H9 (cell line): ENCODE measurements around the gene TRIM54. TPM values are rescaled to one million over a fixed set of nuclear protein-coding genes. Genes with fewer than 3 reads are reported as not detected.

Experiments
- DNase-seq: peaks from one replicate; pipeline ENCODE4 v3.0.0-alpha.2; 2017
- H2AFZ ChIP-seq: one replicate; pipeline ENCODE4 v1.6.1; 2013; ENCODE audit warnings: mild to moderate bottlenecking, low read length, control low read depth, moderate library complexity
- H2AK5ac ChIP-seq: 2 replicates; pipeline ENCODE4 v1.6.1; 2013; ENCODE audit warnings: low read length, control low read depth, mixed read lengths; ENCODE audit not compliant: insufficient read length
- H2BK120ac ChIP-seq: one replicate; pipeline ENCODE4 v1.6.1; 2013; ENCODE audit warnings: low read depth, mild to moderate bottlenecking, low read length, control low read depth, inconsistent platforms; ENCODE audit not compliant: poor library complexity, severe bottlenecking
- H2BK12ac ChIP-seq: 2 replicates; pipeline ENCODE4 v1.6.1; 2013; ENCODE audit warnings: low read length, control low read depth, mixed read lengths, low read depth; ENCODE audit not compliant: insufficient read length
- H2BK15ac ChIP-seq: 2 replicates; pipeline ENCODE4 v1.6.1; 2013; ENCODE audit warnings: low read depth, low read length, control low read depth
- H2BK20ac ChIP-seq: one replicate; pipeline ENCODE4 v1.6.1; 2013; ENCODE audit warnings: low read depth, mild to moderate bottlenecking, low read length, control low read depth, inconsistent platforms; ENCODE audit not compliant: poor library complexity, severe bottlenecking
- H2BK5ac ChIP-seq: 2 replicates; pipeline ENCODE4 v1.6.1; 2013; ENCODE audit warnings: low read length, control low read depth, mixed read lengths; ENCODE audit not compliant: insufficient read length
- H3K14ac ChIP-seq: 2 replicates; pipeline ENCODE4 v1.6.1; 2013; ENCODE audit warnings: low read length, control low read depth; ENCODE audit not compliant: insufficient read depth
- H3K18ac ChIP-seq: 2 replicates; pipeline ENCODE4 v1.6.1; 2013; ENCODE audit warnings: low read depth, mild to moderate bottlenecking, mixed read lengths, low read length, control low read depth; ENCODE audit not compliant: insufficient read length
- H3K23ac ChIP-seq: 2 replicates; pipeline ENCODE4 v1.6.1; 2013; ENCODE audit warnings: low read length, control low read depth, mixed read lengths, low read depth; ENCODE audit not compliant: insufficient read length
- H3K23me2 ChIP-seq: 2 replicates; pipeline ENCODE4 v1.6.1; 2013; ENCODE audit warnings: low read depth, mild to moderate bottlenecking, mixed read lengths, low read length, control low read depth; ENCODE audit not compliant: insufficient read length, poor library complexity, severe bottlenecking
- H3K27ac ChIP-seq: 2 replicates; pipeline ENCODE4 v1.5.1; 2013; ENCODE audit warnings: low read length, control low read depth, mixed read lengths, low read depth; ENCODE audit not compliant: insufficient read length
- H3K27me3 ChIP-seq: 2 replicates; pipeline ENCODE4 v1.6.1; 2013; ENCODE audit warnings: low read length, control low read depth, inconsistent platforms; ENCODE audit not compliant: insufficient read depth
- H3K4ac ChIP-seq: 2 replicates; pipeline ENCODE4 v1.6.1; 2013; ENCODE audit warnings: low read depth, mild to moderate bottlenecking, control low read depth, inconsistent platforms, low read length, moderate library complexity
- H3K4me1 ChIP-seq: 2 replicates; pipeline ENCODE4 v1.6.1; 2013; ENCODE audit warnings: low read length, control low read depth, inconsistent platforms; ENCODE audit not compliant: insufficient read depth
- H3K4me2 ChIP-seq: 2 replicates; pipeline ENCODE4 v1.6.1; 2013; ENCODE audit warnings: low read length, control low read depth, mixed read lengths; ENCODE audit not compliant: insufficient read length, insufficient read depth
- H3K56ac ChIP-seq: 2 replicates; pipeline ENCODE4 v1.6.1; 2013; ENCODE audit warnings: low read depth, mild to moderate bottlenecking, mixed read lengths, low read length, control low read depth; ENCODE audit not compliant: insufficient read length
- H3K79me1 ChIP-seq: 2 replicates; pipeline ENCODE4 v1.6.1; 2013; ENCODE audit warnings: low read depth, mild to moderate bottlenecking, moderate library complexity, low read length, control low read depth, inconsistent platforms; ENCODE audit not compliant: insufficient read depth, poor library complexity, severe bottlenecking
- H3K79me2 ChIP-seq: 2 replicates; pipeline ENCODE4 v1.6.1; 2013; ENCODE audit warnings: low read length, control low read depth, inconsistent platforms; ENCODE audit not compliant: insufficient read depth
- H3K9ac ChIP-seq: 2 replicates; pipeline ENCODE4 v1.6.1; 2013; ENCODE audit warnings: low read length, control low read depth, mixed read lengths; ENCODE audit not compliant: insufficient read length; ENCODE audit errors: extremely low read depth
- H3K9me3 ChIP-seq: one replicate; pipeline ENCODE4 v1.6.1; 2013; ENCODE audit warnings: low read depth, low read length, inconsistent platforms; ENCODE audit not compliant: control insufficient read depth
- H3T11ph ChIP-seq: one replicate; pipeline ENCODE4 v1.6.1; 2013; ENCODE audit warnings: mild to moderate bottlenecking, low read length, control low read depth, inconsistent platforms
- H4K20me1 ChIP-seq: one replicate; pipeline ENCODE4 v1.6.1; 2013; ENCODE audit not compliant: control insufficient read depth, insufficient read length, insufficient read depth
- H4K5ac ChIP-seq: 2 replicates; pipeline ENCODE4 v1.6.1; 2013; ENCODE audit warnings: low read depth, mild to moderate bottlenecking, mixed read lengths, low read length, control low read depth; ENCODE audit not compliant: insufficient read length
- H4K8ac ChIP-seq: replicated peaks from 2 replicates; pipeline ENCODE4 v1.6.1; 2013; ENCODE audit warnings: low read length, control low read depth, mixed read lengths, low read depth; ENCODE audit not compliant: insufficient read length
- H4K91ac ChIP-seq: 2 replicates; pipeline ENCODE4 v1.6.1; 2013; ENCODE audit warnings: low read depth, mild to moderate bottlenecking, moderate library complexity, mixed read lengths, low read length, control low read depth; ENCODE audit not compliant: insufficient read length
- H3K27ac Mint-ChIP-seq, 3 experiments: 2 replicates in 2 of 3; 3 replicates in 1 of 3; pipeline ENCODE4 v1.8.0; 2020 to 2021; ENCODE audit warnings: mixed read lengths in 3 of 3, mild to moderate bottlenecking in 1 of 3, moderate library complexity in 1 of 3
- H3K27me3 Mint-ChIP-seq: 2 replicates; pipeline ENCODE4 v1.8.0; 2021; ENCODE audit warnings: low read depth, mild to moderate bottlenecking, moderate library complexity, mixed read lengths
- H3K36me3 Mint-ChIP-seq, 3 experiments: 2 replicates in 2 of 3; 3 replicates in 1 of 3; pipeline ENCODE4 v1.8.0; 2020 to 2021; ENCODE audit warnings: low read depth in 3 of 3, mixed read lengths in 3 of 3; ENCODE audit not compliant: insufficient read depth in 1 of 3
- H3K4me1 Mint-ChIP-seq, 2 experiments: 2 replicates each; pipeline ENCODE4 v1.8.0; 2020; ENCODE audit warnings: mixed read lengths in 2 of 2
- H3K4me3 Mint-ChIP-seq, 2 experiments: 2 replicates in 1 of 2; 3 replicates in 1 of 2; pipeline ENCODE4 v1.8.0; 2020 to 2021; ENCODE audit warnings: mild to moderate bottlenecking in 2 of 2, mixed read lengths in 2 of 2, moderate library complexity in 1 of 2
- H3K9me3 Mint-ChIP-seq, 2 experiments: 2 replicates in 1 of 2; 3 replicates in 1 of 2; pipeline ENCODE4 v1.8.0; 2020; ENCODE audit warnings: mild to moderate bottlenecking in 2 of 2, mixed read lengths in 2 of 2, moderate library complexity in 1 of 2
- WGBS: extraction: QIAGEN DNeasy Blood & Tissue Kit; methylation state at CpG from one replicate; pipeline ENCODE4 v1.1.7; 2013; ENCODE audit warnings: missing lambda C conversion rate, low lambda C conversion rate, mixed read lengths; ENCODE audit not compliant: insufficient read length; ENCODE audit errors: extremely low coverage; 5-methylcytosine and 5-hydroxymethylcytosine counted together
- total RNA-seq: library from RNA; stranded (reverse); gene quantifications from 2 replicates; pipeline ENCODE4 v1.2.1, GENCODE V29; 2021
- TF ChIP-seq, protein P1 (sequence below): fragments of 200-600 bp; sonication (generic); conservative IDR thresholded peaks from 3 replicates; pipeline ENCODE4 v1.8.0; 2021; ENCODE audit warnings: antibody characterized with exemption, mild to moderate bottlenecking

Gene TRIM54
- total RNA-seq, 1 experiment from 2014 or later: 5.0 TPM

DNA sequence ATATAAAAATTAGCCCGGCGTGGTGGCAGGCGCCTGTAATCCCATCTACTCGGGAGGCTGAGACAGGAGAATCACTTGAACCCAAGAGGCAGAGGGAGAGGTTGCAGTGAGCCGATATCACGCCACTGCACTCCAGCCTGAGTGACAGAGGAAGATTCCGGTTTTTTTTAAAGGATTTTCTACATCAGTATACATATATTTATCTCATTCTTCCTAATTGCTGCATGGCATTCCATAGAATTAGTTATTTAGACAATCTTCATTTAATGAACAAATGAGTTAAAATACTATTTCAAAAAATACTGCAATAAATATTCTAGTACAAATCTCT lies 72.3 kb downstream of the TRIM54 start:
- Histone ChIP-seq H2AK5ac (no peak overlapping the region), H2BK12ac (no peak overlapping the region), H3K4me1 (peaks cover 2% of the 10 kb centered on the region; the same call in 1 of the 2 replicates), H3K23ac (no peak overlapping the region), H2BK5ac (no peak overlapping the region), H3K4me2 (no peak overlapping the region), H3K27ac (no peak overlapping the region), H3K79me1 (peaks cover 4% of the 10 kb centered on the region), H4K8ac (no peak overlapping the region), H2BK15ac (no peak overlapping the region), H3K56ac (no peak overlapping the region), H2BK120ac (no peak overlapping the region), H3T11ph (no peak overlapping the region), H4K20me1 (peaks cover 4% of the 10 kb centered on the region), H4K5ac (no peak overlapping the region), H2AFZ (no peak overlapping the region), H3K27me3 (no peaks in the 10 kb centered on the region), H3K23me2 (no peaks in the 10 kb centered on the region), H3K9ac (no peak overlapping the region), H3K9me3 (no peaks in the 10 kb centered on the region), H2BK20ac (no peak overlapping the region), H3K79me2 (peaks cover 37% of the 10 kb centered on the region; the same call in 1 of the 2 replicates), H3K14ac (no peak overlapping the region), H4K91ac (no peak overlapping the region), H3K18ac (no peak overlapping the region), H3K4ac (no peak overlapping the region)
- TF ChIP-seq, protein P1, sequence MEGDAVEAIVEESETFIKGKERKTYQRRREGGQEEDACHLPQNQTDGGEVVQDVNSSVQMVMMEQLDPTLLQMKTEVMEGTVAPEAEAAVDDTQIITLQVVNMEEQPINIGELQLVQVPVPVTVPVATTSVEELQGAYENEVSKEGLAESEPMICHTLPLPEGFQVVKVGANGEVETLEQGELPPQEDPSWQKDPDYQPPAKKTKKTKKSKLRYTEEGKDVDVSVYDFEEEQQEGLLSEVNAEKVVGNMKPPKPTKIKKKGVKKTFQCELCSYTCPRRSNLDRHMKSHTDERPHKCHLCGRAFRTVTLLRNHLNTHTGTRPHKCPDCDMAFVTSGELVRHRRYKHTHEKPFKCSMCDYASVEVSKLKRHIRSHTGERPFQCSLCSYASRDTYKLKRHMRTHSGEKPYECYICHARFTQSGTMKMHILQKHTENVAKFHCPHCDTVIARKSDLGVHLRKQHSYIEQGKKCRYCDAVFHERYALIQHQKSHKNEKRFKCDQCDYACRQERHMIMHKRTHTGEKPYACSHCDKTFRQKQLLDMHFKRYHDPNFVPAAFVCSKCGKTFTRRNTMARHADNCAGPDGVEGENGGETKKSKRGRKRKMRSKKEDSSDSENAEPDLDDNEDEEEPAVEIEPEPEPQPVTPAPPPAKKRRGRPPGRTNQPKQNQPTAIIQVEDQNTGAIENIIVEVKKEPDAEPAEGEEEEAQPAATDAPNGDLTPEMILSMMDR: no peak
- no CpG with 5 or more reads among the region's 7 CpGs for WGBS
- H3K36me3 Mint-ChIP-seq: peaks cover 15 to 25% (median 22%) of the 10 kb centered on the region in 3 experiments
- H3K27me3 Mint-ChIP-seq: no peaks in the 10 kb centered on the region
- no peak overlapping the region for H3K27ac Mint-ChIP-seq
- H3K4me3 Mint-ChIP-seq: peak overlapping the region; percentile 39 to 97; a peak in 4 of 5 replicates
- H3K4me1 Mint-ChIP-seq: peaks cover 16 to 43% of the 10 kb centered on the region in 2 experiments
- DNase-seq: no peak
- H3K9me3 Mint-ChIP-seq: peaks cover 12 to 16% of the 10 kb centered on the region in 2 experiments
